H1 (cell line): ENCODE measurements around the gene NUTM2A.
"Not testable (repeated sequence)": the region's sequence is repeated elsewhere in the genome, so short reads cannot be mapped to it uniquely, and the experiment has no call there.

ENCODE experiments used
- CREB1 ChIP-seq: IDR thresholded peaks from 2 replicates; pipeline ENCODE4 v1.6.1; 2012; ENCODE audit warnings: inconsistent platforms
- EZH2 ChIP-seq: fragments of 200-600 bp; sonication (generic); IDR thresholded peaks from 2 replicates; pipeline ENCODE4 v1.7.1; 2012; ENCODE audit warnings: low read depth, mild to moderate bottlenecking, moderate library complexity, low read length, inconsistent platforms; ENCODE audit not compliant: severe bottlenecking
- GABPA ChIP-seq: IDR thresholded peaks from 2 replicates; pipeline ENCODE4 v1.6.1; 2011; ENCODE audit warnings: mild to moderate bottlenecking, low read length, moderate library complexity, borderline replicate concordance; ENCODE audit not compliant: insufficient read depth
- MAFK ChIP-seq: IDR thresholded peaks from 2 replicates; pipeline ENCODE4 v1.6.1; 2012; ENCODE audit warnings: low read depth, mild to moderate bottlenecking, improper control_type of control experiment, low read length
- POLR2A ChIP-seq, 2 experiments: IDR thresholded peaks; 1 replicate in 1 of 2; 2 replicates in 1 of 2; pipeline ENCODE4 v1.6.1; 2011; ENCODE audit warnings: low read depth in 2 of 2, low read length in 2 of 2, mild to moderate bottlenecking in 2 of 2; ENCODE audit errors: control extremely low read depth in 1 of 2
- RNF2 ChIP-seq: fragments of 200-900, 300-1000 bp; sonication (generic); IDR thresholded peaks from 2 replicates; pipeline ENCODE4 v1.7.1; 2016; ENCODE audit warnings: borderline replicate concordance, low read depth, mild to moderate bottlenecking, antibody characterized with exemption, low read length; ENCODE audit not compliant: poor library complexity, severe bottlenecking; ENCODE audit errors: missing control alignments
- TF ChIP-seq, protein P1 (sequence below), 3 experiments: IDR thresholded peaks; 1 replicate in 2 of 3; 2 replicates in 1 of 3; pipeline versions ENCODE4 v1.5.1 to v1.6.1; 2011; ENCODE audit warnings: low read length in 3 of 3, mild to moderate bottlenecking in 3 of 3, inconsistent platforms in 2 of 3, low read depth in 1 of 3, moderate library complexity in 1 of 3; ENCODE audit not compliant: insufficient read depth in 1 of 3; ENCODE audit errors: control extremely low read depth in 1 of 3

DNA sequence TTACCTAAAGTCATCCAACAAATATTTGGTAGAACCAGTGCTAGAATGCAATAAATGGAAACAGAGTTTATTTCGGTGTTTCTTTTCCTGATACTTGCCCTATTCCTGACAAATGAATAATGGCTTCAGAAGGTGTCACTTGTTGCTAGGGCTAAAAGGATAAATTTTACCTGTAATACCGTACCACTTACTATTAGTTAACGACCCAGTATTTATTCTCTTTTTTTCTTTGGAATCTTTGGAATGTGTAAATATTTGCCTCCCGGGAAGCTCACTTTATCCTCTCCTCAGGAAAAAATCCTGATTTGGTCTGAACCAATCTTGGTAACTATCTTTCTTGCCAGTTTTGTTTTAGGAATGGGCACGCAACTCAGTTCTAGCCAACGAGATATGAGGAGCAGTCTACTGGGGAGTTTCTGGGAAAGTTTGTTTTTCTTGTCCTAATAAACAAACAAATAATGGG is 14.1 kb downstream of the NUTM2A start:
- TF ChIP-seq, protein P1, sequence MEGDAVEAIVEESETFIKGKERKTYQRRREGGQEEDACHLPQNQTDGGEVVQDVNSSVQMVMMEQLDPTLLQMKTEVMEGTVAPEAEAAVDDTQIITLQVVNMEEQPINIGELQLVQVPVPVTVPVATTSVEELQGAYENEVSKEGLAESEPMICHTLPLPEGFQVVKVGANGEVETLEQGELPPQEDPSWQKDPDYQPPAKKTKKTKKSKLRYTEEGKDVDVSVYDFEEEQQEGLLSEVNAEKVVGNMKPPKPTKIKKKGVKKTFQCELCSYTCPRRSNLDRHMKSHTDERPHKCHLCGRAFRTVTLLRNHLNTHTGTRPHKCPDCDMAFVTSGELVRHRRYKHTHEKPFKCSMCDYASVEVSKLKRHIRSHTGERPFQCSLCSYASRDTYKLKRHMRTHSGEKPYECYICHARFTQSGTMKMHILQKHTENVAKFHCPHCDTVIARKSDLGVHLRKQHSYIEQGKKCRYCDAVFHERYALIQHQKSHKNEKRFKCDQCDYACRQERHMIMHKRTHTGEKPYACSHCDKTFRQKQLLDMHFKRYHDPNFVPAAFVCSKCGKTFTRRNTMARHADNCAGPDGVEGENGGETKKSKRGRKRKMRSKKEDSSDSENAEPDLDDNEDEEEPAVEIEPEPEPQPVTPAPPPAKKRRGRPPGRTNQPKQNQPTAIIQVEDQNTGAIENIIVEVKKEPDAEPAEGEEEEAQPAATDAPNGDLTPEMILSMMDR (IDR thresholded peaks at IDR 0.05; ENCODE audit: control extremely low read depth in 1 of 3, insufficient read depth in 1 of 3, low read depth in 1 of 3, low read length in 3 of 3): not testable (repeated sequence)
- not testable (repeated sequence) for TF ChIP-seq MAFK; CREB1; EZH2; GABPA; RNF2; POLR2A (IDR thresholded peaks at IDR 0.05; ENCODE audit: control extremely low read depth in 1 of 2, low read depth in 2 of 2, low read length in 2 of 2)
